ENCODE results near the gene CPXM2. TPM values are rescaled to one million over a fixed set of nuclear protein-coding genes. Genes with fewer than 3 reads are reported as not detected.

The CPXM2 gene
- total RNA-seq, 1 experiment from 2014 or later = 0.12 TPM

GRCh38 chr10:123759041-123759440 lies 132.6 kb downstream of the CPXM2 start:
- BruUV-seq (replicated peaks) = no TSS peak
- Histone ChIP-seq H3K9me2 (ENCODE audit: insufficient read depth) (no peaks in the 10 kb centered on the region), H3K27me3 (ENCODE audit: insufficient read depth, low read length) (peaks cover 73% of the 10 kb centered on the region), H3K9ac (ENCODE audit: low read length) (no peak overlapping the region), H3K4me3 (replicated peaks in 1 of 2; ENCODE audit: low read depth in 1 of 2, low read length in 2 of 2) (no peak overlapping the region), H3K36me3 (ENCODE audit: control insufficient read depth in 1 of 2, insufficient read depth in 2 of 2, low read length in 2 of 2) (no peaks in the 10 kb centered on the region), H3K4me1 (ENCODE audit: control insufficient read depth in 1 of 2, insufficient read depth in 2 of 2, low read length in 2 of 2) (no peaks in the 10 kb centered on the region), H2AFZ (ENCODE audit: low read depth, low read length, poor library complexity, severe bottlenecking) (no peak overlapping the region), H4K20me1 (ENCODE audit: insufficient read depth) (no peaks in the 10 kb centered on the region), H3K4me2 (ENCODE audit: low read length) (no peak overlapping the region), H3K79me2 (ENCODE audit: insufficient read depth, low read length) (no peaks in the 10 kb centered on the region), H3K27ac (ENCODE audit: low read depth, low read length) (no peak overlapping the region), H3K9me3 (ENCODE audit: control insufficient read depth in 1 of 2, insufficient read depth in 1 of 2, low read depth in 1 of 2, low read length in 2 of 2) (no peaks in the 10 kb centered on the region)
- TF ChIP-seq CBX3 (IDR thresholded peaks at IDR 0.05; ENCODE audit: low read depth) (no peak), JUND (IDR thresholded peaks at IDR 0.05) (no peak), REST (IDR thresholded peaks at IDR 0.05; ENCODE audit: low read depth) (no peak), ATF3 (IDR thresholded peaks at IDR 0.05) (no peak), MAX (IDR thresholded peaks at IDR 0.05) (no peak), RAD21 (IDR thresholded peaks at IDR 0.05; ENCODE audit: low read depth) (no peak), ZNF274 (IDR thresholded peaks at IDR 0.05; ENCODE audit: low read depth, low read length) (no peak), YY1 (IDR thresholded peaks at IDR 0.05; ENCODE audit: extremely low read depth, insufficient replicate concordance, low read depth, low read length) (no peak), SIN3A (IDR thresholded peaks at IDR 0.05; ENCODE audit: low read depth) (no peak), EGR1 (IDR thresholded peaks at IDR 0.05; ENCODE audit: low read depth) (no peak), EZH2phosphoT487 (IDR thresholded peaks at IDR 0.05; ENCODE audit: borderline replicate concordance) (no peak), POLR2AphosphoS5 (IDR thresholded peaks at IDR 0.05; ENCODE audit: low read depth, low read length) (no peak)
- RAD21 ChIA-PET (ENCODE audit: low non-redundant PET in 1 of 2, low total read pairs in 2 of 2, uncharacterized antibody in 2 of 2, unreplicated experiment in 2 of 2) = no interaction called here
- DNase-seq (ENCODE audit: low read depth, low spot score) = no peak
- intact Hi-C loops (cut with micrococcal nuclease) = no loop called here
- ATAC-seq = no peak
- POLR2A ChIA-PET = no interaction called here
- CTCF ChIA-PET = no interaction called here

Data from HCT116 (cell line).